GM12864 (cell line): ENCODE data around the gene PRKAG2.

Experiments
- DNase-seq: peaks from one replicate; pipeline ENCODE4 v3.0.0-alpha.2; 2011; ENCODE audit warnings: low read depth
- H3K4me3 ChIP-seq: 2 replicates; pipeline ENCODE4 v1.5.1; 2011; ENCODE audit warnings: mild to moderate bottlenecking, low read depth, low read length, control low read depth
- TF ChIP-seq, protein P1 (sequence below): IDR thresholded peaks from 2 replicates; pipeline ENCODE4 v1.5.1; 2011; ENCODE audit warnings: low read depth, mild to moderate bottlenecking, moderate library complexity, low read length, control low read depth, inconsistent platforms; ENCODE audit errors: missing control alignments

The PRKAG2 gene

GRCh38 chr7:151744051-151744580, 132.8 kb downstream of the PRKAG2 start:
- TF ChIP-seq, protein P1, sequence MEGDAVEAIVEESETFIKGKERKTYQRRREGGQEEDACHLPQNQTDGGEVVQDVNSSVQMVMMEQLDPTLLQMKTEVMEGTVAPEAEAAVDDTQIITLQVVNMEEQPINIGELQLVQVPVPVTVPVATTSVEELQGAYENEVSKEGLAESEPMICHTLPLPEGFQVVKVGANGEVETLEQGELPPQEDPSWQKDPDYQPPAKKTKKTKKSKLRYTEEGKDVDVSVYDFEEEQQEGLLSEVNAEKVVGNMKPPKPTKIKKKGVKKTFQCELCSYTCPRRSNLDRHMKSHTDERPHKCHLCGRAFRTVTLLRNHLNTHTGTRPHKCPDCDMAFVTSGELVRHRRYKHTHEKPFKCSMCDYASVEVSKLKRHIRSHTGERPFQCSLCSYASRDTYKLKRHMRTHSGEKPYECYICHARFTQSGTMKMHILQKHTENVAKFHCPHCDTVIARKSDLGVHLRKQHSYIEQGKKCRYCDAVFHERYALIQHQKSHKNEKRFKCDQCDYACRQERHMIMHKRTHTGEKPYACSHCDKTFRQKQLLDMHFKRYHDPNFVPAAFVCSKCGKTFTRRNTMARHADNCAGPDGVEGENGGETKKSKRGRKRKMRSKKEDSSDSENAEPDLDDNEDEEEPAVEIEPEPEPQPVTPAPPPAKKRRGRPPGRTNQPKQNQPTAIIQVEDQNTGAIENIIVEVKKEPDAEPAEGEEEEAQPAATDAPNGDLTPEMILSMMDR: no peak
- H3K4me3 ChIP-seq: no peak overlapping the region

GRCh38 chr7:151743481-151743983, 133.4 kb downstream of the PRKAG2 start:
- DNase-seq: no peak
- H3K4me3 ChIP-seq: no peak overlapping the region
- TF ChIP-seq, protein P1: no peak

More at GRCh38 chr7:151744051-151744580, 132.8 kb downstream of the PRKAG2 start:
- no peak for DNase-seq

- no peak overlapping the region for H3K4me3 ChIP-seq
- TF ChIP-seq, protein P1: no peak
- DNase-seq: no peak
Measured at GRCh38 chr7:151742713-151743480, 134.0 kb downstream of the PRKAG2 start.

- H3K4me3 ChIP-seq: no peak overlapping the region
- DNase-seq: no peak
- TF ChIP-seq, protein P1: no peak
Measured at GRCh38 chr7:151741585-151741984, 135.3 kb downstream of the PRKAG2 start.

- no peak for DNase-seq
- H3K4me3 ChIP-seq: no peak overlapping the region
- TF ChIP-seq, protein P1: no peak
Measured at GRCh38 chr7:151740081-151740851, 136.6 kb downstream of the PRKAG2 start.

DNA sequence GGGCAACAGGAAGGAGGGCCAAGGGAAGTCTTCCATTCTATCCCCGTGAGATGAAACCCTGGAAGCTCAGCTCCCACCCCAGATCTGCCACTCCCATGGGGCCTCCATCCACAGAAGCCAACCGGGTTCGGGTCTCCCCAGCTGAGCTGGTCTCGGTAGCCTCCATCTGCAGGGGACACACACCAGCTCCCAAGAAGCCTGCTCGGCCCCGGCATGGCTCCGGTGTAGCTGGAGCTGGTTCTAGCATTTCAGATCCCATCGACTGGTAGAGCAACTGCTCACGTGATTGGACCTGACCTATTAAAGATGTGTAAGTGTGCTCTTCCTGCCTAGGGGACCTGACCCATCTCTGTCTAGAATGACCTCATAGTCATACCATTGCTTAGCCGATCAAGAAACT, 138.0 kb downstream of the PRKAG2 start:
- DNase-seq: no peak
- H3K4me3 ChIP-seq: no peak overlapping the region
- TF ChIP-seq, protein P1: no peak
